Body of pancreas (tissue), 4 donors: ENCODE results near the gene NODAL. TPM values are rescaled to one million over a fixed set of nuclear protein-coding genes. Genes with fewer than 3 reads are reported as not detected.

ENCODE experiments used
- ATAC-seq: fragments of 150-250 bp; one replicate; pipeline ENCODE4 v1.9.1; 2016
- DNase-seq, 4 donors: peaks; one replicate each; pipeline ENCODE4 v3.0.0-alpha.2; 2019
- H3K27ac ChIP-seq, 4 donors: fragments of 200-600 bp; sonication (generic); 1 replicate in 3 of 4; 2 replicates in 1 of 4; pipeline versions ENCODE4 v1.5.1 to v1.6.1; 2016 to 2019; ENCODE audit warnings: mild to moderate bottlenecking in 1 of 4, mixed read lengths in 1 of 4, moderate library complexity in 1 of 4
- H3K27me3 ChIP-seq, 2 donors: fragments of 200-600 bp; sonication (generic); one replicate each; pipeline ENCODE4 v1.6.0; 2016; ENCODE audit warnings: mild to moderate bottlenecking in 1 of 2
- H3K36me3 ChIP-seq, 2 donors: fragments of 200-600 bp; sonication (generic); replicated peaks in 1 of 2; 2 replicates each; pipeline ENCODE4 v1.5.1; 2016; ENCODE audit warnings: low read depth in 2 of 2; ENCODE audit not compliant: insufficient read depth in 1 of 2
- H3K4me1 ChIP-seq: fragments of 200-600 bp; sonication (generic); one replicate; pipeline ENCODE4 v1.6.0; 2016
- H3K4me3 ChIP-seq, 2 donors: fragments of 200-600 bp; sonication (generic); 1 replicate in 1 of 2; 2 replicates in 1 of 2; pipeline ENCODE4 v1.5.1; 2016 to 2019
- H3K9me3 ChIP-seq, 3 donors: fragments of 200-600 bp; sonication (generic); 1 replicate in 2 of 3; 2 replicates in 1 of 3; pipeline ENCODE4 v1.5.1; 2016
- CTCF ChIP-seq, 7 experiments: fragments of 450-650 bp in 4 of 7; fragments of 200-600 bp in 3 of 7; sonication (generic) in 3 of 7; IDR thresholded peaks; one replicate each; pipeline ENCODE4 v1.5.1; 2016 to 2019; ENCODE audit warnings: antibody characterized with exemption in 7 of 7
- POLR2A ChIP-seq, 3 donors: fragments of 450-650 bp; IDR thresholded peaks; one replicate each; pipeline ENCODE4 v1.6.1; 2016; ENCODE audit warnings: antibody characterized with exemption in 3 of 3, mild to moderate bottlenecking in 2 of 3
- WGBS, 2 donors: methylation state at CpG; one replicate each; pipeline ENCODE4 v1.1.5; 2017; 5-methylcytosine and 5-hydroxymethylcytosine counted together
- intact Hi-C: fragments of 100-400 bp; cut with DNase I; formaldehyde crosslinking; loops from one replicate; pipeline ENCODE4 v1.15.1; 2023
- total RNA-seq, 2 donors: library from RNA; depleted of rRNA; stranded (reverse); fragments of >200 nt; gene quantifications; one replicate each; pipeline ENCODE4 v1.1.0, GENCODE V29; 2016

NODAL gene
- total RNA-seq, 2 donors from 2014 or later = not detected

GRCh38 chr10:70399177-70399576, 42.3 kb downstream of the NODAL start:
- Histone ChIP-seq H3K4me1 (peaks cover 5% of the 10 kb centered on the region), H3K27me3 (no peaks in the 10 kb centered on the region), H3K36me3 (no peaks in the 10 kb centered on the region), H3K4me3 (no peak overlapping the region), H3K27ac (no peak overlapping the region), H3K9me3 (no peaks in the 10 kb centered on the region)
- ATAC-seq (no peak), DNase-seq (no peak)
- intact Hi-C loops = no loop called here
- TF ChIP-seq POLR2A (IDR thresholded peaks at IDR 0.05) = no peak
- no peak for TF ChIP-seq CTCF (IDR thresholded peaks at IDR 0.05)
- 82 to 93% methylated on average over 3 of the region's 3 CpGs for WGBS, 2 donors

- ATAC-seq = no peak
- Histone ChIP-seq H3K4me1 (peaks cover 8% of the 10 kb centered on the region), H3K27ac (no peak overlapping the region), H3K9me3 (no peaks in the 10 kb centered on the region), H3K36me3 (no peaks in the 10 kb centered on the region), H3K4me3 (no peak overlapping the region), H3K27me3 (no peaks in the 10 kb centered on the region)
- TF ChIP-seq CTCF (IDR thresholded peaks at IDR 0.05) = no peak
- no peak for TF ChIP-seq POLR2A (IDR thresholded peaks at IDR 0.05)
- 61 to 69% methylated on average over 1 of the region's 1 CpG for WGBS, 2 donors
- no peak for DNase-seq
- intact Hi-C loops = no loop called here
Observed at GRCh38 chr10:70396140-70396539, 45.3 kb downstream of the NODAL start.

- H3K4me3 ChIP-seq = no peak overlapping the region
- intact Hi-C loops = no loop called here
- peaks cover 22% of the 10 kb centered on the region for H3K4me1 ChIP-seq
- ATAC-seq (no peak), DNase-seq (no peak)
- H3K36me3 ChIP-seq = no peaks in the 10 kb centered on the region
- H3K27ac ChIP-seq = peak overlapping the region in 3 of 4 donors; percentile 67 to 78 (median 74)
- TF ChIP-seq POLR2A (IDR thresholded peaks at IDR 0.05) = no peak
- TF ChIP-seq CTCF (IDR thresholded peaks at IDR 0.05) = no peak
- WGBS, 2 donors = 21 to 22% methylated on average over 4 of the region's 4 CpGs
- H3K9me3 ChIP-seq = no peaks in the 10 kb centered on the region
- no peaks in the 10 kb centered on the region for H3K27me3 ChIP-seq
Observed at GRCh38 chr10:70391654-70392053, 49.8 kb downstream of the NODAL start.

Other genes with a start within 250 kb of the NODAL start
- gene PPA1, start 208.3 kb downstream of the NODAL start, total RNA-seq = 100 to 1,000 TPM; 101 to 108 TPM
- gene NPFFR1, start 157.7 kb downstream of the NODAL start, total RNA-seq = not detected
- 1 to 10 TPM in 1 of 2 donors, under 1 TPM in 1; 0.66 to 1.6 TPM for gene LRRC20, start 59.1 kb downstream of the NODAL start, total RNA-seq
- gene EIF4EBP2, start 37.5 kb downstream of the NODAL start, total RNA-seq = 10 to 100 TPM; 44.9 to 47.1 TPM
- 10 to 100 TPM in 1 of 2 donors, 1 to 10 TPM in 1; 4.9 to 11.7 TPM for gene PALD1, start 37.1 kb upstream of the NODAL start, total RNA-seq
- 1 to 10 TPM; 2.1 to 6.3 TPM for gene PRF1, start 161.1 kb upstream of the NODAL start, total RNA-seq
- gene ADAMTS14, start 230.8 kb upstream of the NODAL start, total RNA-seq = under 1 TPM in 1 of 2 donors, not detected in 1; 0.33 TPM